GM12865 (cell line): ENCODE results near the gene TNFRSF11A.

Source experiments
- DNase-seq: peaks from one replicate; pipeline ENCODE4 v3.0.0; 2010; ENCODE audit warnings: low read depth
- H3K4me3 ChIP-seq: 2 replicates; pipeline ENCODE4 v1.5.1; 2011; ENCODE audit warnings: mild to moderate bottlenecking, low read depth, low read length, control low read depth
- TF ChIP-seq, protein P1 (sequence below): IDR thresholded peaks from 2 replicates; pipeline ENCODE4 v1.5.1; 2011; ENCODE audit warnings: low read length, control low read depth, low read depth, inconsistent platforms; ENCODE audit not compliant: insufficient read depth; ENCODE audit errors: missing control alignments

The TNFRSF11A gene

DNA sequence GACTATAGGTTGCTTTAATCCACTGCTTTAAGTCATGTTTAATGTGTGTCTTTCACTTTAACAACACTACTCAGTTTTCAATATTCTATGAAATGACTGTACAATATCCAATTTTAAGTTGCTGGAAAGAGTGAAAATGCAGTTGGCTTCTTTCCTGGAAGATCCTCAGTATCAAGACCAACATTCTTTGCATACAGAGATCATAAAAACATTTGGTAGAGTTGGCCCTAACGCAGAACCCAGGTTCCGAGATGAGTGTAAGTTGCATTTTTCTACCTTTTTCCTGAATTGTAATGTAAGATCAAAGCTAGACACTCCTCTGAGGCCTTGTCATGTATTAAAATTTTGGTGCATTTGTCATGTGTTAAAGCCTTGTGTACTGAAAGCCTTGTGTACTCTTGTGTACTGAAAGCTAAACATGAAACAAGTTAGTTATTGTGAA, 42.9 kb upstream of the TNFRSF11A start:
- no peak for DNase-seq
- TF ChIP-seq, protein P1, sequence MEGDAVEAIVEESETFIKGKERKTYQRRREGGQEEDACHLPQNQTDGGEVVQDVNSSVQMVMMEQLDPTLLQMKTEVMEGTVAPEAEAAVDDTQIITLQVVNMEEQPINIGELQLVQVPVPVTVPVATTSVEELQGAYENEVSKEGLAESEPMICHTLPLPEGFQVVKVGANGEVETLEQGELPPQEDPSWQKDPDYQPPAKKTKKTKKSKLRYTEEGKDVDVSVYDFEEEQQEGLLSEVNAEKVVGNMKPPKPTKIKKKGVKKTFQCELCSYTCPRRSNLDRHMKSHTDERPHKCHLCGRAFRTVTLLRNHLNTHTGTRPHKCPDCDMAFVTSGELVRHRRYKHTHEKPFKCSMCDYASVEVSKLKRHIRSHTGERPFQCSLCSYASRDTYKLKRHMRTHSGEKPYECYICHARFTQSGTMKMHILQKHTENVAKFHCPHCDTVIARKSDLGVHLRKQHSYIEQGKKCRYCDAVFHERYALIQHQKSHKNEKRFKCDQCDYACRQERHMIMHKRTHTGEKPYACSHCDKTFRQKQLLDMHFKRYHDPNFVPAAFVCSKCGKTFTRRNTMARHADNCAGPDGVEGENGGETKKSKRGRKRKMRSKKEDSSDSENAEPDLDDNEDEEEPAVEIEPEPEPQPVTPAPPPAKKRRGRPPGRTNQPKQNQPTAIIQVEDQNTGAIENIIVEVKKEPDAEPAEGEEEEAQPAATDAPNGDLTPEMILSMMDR = no peak
- no peak overlapping the region for H3K4me3 ChIP-seq

DNA sequence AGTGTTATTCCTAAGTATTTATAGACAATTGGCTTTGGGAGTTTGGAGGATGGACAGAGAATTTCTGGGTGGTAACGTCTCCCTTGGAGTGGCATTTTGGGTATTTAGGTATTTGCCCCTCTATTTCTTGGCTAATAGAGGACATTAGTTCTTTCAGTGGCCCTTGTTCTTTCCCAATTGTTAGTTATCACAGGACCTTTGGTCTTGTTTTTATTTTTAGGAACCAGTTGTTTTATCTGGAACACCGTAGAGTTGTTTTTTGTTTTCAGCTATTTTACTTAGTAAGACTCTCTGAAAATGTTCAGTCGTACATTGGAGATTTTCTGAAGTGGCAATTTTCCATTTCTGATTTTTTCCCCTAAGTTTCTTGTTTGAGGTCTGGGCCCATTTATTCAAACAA, 40.5 kb upstream of the TNFRSF11A start:
- TF ChIP-seq, protein P1 = no peak
- H3K4me3 ChIP-seq = no peak overlapping the region
- no peak for DNase-seq

DNA sequence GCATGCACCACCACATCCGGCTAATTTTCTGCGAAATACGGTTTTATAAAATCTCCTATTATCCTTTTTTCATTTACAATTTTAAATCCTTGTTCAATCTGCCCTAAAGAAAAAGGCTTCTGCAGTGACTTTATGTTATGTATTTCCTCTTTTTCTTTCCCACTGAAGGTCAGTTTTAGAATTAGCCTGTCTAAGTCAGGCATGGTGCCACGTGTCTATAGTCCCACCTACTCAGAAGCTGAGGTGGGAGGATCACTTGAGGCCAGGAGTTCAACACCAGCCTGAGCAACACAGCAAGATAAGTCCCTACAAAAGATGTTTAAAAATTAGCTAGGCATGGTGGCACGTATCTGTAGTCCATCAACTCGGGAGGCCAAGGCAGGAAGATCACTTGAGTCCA, 39.8 kb upstream of the TNFRSF11A start:
- no peak for DNase-seq
- no peak overlapping the region for H3K4me3 ChIP-seq
- TF ChIP-seq, protein P1 = no peak

DNA sequence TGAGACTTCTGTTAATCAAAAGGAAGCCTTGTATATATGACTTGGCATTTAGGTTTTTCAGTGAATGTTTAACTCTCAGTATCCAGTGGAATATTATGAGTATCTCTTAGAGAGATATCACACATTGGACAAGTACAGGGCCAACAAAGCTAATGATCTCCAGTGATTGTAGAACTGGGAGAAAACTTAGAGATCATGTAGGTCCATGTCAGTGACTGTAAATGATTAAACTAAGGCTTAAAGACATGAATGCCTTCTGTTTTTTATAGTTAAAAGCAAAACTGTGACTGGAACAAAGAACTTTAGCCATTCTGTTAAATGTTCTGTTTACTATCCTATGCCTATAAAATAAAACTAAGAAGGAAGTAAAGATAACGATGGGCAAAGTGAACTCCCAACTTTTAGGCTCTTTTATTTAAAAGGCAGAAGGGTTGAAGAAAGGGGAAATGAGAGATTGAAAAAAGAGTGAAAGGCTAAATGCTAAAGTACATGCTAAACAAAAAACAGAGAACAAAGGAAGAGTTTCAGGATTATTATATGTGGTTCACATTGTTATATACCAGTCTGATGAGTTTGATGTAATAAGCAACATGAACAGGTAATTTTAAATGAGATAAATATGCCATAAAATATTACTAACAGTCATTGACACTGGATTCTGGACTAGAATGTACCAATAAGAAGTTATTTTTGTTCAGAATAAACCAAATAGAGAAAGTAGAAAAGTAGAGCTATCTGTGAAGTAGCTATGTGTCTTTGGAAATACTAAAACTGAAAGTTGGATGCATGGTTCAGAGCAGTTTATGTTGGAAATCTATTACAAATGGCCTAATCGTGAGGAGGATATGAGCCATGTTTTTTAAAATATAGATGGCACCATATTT, 37.1 kb upstream of the TNFRSF11A start:
- TF ChIP-seq, protein P1 = no peak
- no peak for DNase-seq
- H3K4me3 ChIP-seq = no peak overlapping the region

DNA sequence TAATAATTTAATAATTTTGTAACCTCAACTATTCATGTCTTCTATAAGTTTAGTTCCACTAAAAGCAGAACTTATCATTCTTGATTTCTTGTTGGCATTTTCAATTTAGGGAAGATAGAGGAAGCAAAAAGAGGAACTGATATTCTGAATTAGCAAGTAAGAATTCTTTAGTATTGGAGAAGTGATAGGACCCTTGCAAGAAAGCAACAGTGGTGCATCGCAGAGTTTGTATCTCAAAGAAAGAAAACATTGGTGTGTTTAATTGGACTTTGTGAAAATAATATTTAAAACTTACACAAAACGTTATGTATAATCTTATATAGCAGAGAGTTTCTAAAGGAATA, 36.5 kb upstream of the TNFRSF11A start:
- DNase-seq = peak; percentile 10
- no peak overlapping the region for H3K4me3 ChIP-seq
- TF ChIP-seq, protein P1 = no peak

DNA sequence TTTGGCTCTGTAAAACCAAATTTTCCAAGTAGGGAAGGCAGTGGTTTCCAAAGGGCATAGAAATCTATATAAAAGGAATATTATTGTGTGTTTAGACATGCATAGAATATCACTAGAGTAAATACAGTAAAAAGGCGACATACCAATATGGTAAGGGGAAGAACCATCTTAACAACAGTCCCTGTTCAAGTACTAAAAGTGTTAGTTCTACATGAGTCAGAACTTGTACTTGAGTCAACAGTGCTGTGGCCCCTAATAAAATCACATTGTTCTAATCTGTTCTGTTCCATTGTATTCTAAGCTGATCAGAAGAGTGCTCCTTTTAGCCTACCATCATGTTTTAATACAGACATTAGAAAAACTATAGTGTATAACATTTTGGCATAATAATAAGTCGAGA, 36.1 kb upstream of the TNFRSF11A start:
- no peak for DNase-seq

More for the DNA sequence above, 36.1 kb upstream of the TNFRSF11A start:
- no peak overlapping the region for H3K4me3 ChIP-seq
- TF ChIP-seq, protein P1 = no peak
